HepG2 (cell line): ENCODE data around the gene CCT3. TPM values are rescaled to one million over a fixed set of nuclear protein-coding genes. Genes with fewer than 3 reads are reported as not detected.

ENCODE experiments used
- CREM ChIP-seq, 2 experiments: sonication (generic) in 1 of 2; formaldehyde crosslinking in 1 of 2; IDR thresholded peaks; 2 replicates each; pipeline versions ENCODE4 v1.4.0 to v1.6.1; 2016 to 2020; ENCODE audit warnings: antibody characterized with exemption in 1 of 2, mild to moderate bottlenecking in 1 of 2, missing genetic modification reagents in 1 of 2
- GLMP ChIP-seq: sonication (generic); formaldehyde crosslinking; IDR thresholded peaks from 2 replicates; pipeline ENCODE4 v1.9.0; 2021; ENCODE audit warnings: missing genetic modification reagents, mild to moderate bottlenecking, borderline replicate concordance
- HDAC2 ChIP-seq: sonication (generic); formaldehyde crosslinking; IDR thresholded peaks from 2 replicates; pipeline ENCODE4 v1.4.0; 2020; ENCODE audit warnings: missing genetic modification reagents
- HOXA5 ChIP-seq: sonication (generic); formaldehyde crosslinking; IDR thresholded peaks from 2 replicates; pipeline ENCODE4 v1.4.0; 2020; ENCODE audit warnings: missing genetic modification reagents
- KDM2A ChIP-seq: sonication (generic); formaldehyde crosslinking; IDR thresholded peaks from 2 replicates; pipeline ENCODE4 v1.4.0; 2020; ENCODE audit warnings: low read depth, missing genetic modification reagents, borderline replicate concordance
- KLF12 ChIP-seq: sonication (generic); formaldehyde crosslinking; IDR thresholded peaks from 2 replicates; pipeline ENCODE4 v1.4.0; 2020; ENCODE audit warnings: missing genetic modification reagents, borderline replicate concordance
- MEF2D ChIP-seq: sonication (generic); formaldehyde crosslinking; IDR thresholded peaks from 2 replicates; pipeline ENCODE4 v1.5.1; 2020; ENCODE audit warnings: mild to moderate bottlenecking, missing genetic modification reagents
- RBM39 ChIP-seq: fragments of 200-400 bp; formaldehyde crosslinking; IDR thresholded peaks from one replicate; pipeline ENCODE4 v1.6.1; 2018; ENCODE audit warnings: antibody characterized with exemption, mild to moderate bottlenecking, low read depth, low read length; ENCODE audit not compliant: poor library complexity, severe bottlenecking
- REPIN1 ChIP-seq: sonication (generic); formaldehyde crosslinking; IDR thresholded peaks from 2 replicates; pipeline ENCODE4 v1.8.0; 2022; ENCODE audit warnings: missing genetic modification reagents, low read depth, mild to moderate bottlenecking, borderline replicate concordance
- SMYD3 ChIP-seq: sonication (generic); formaldehyde crosslinking; IDR thresholded peaks from 2 replicates; pipeline ENCODE4 v1.8.1; 2023; ENCODE audit warnings: mild to moderate bottlenecking, missing genetic modification reagents
- SP5 ChIP-seq: IDR thresholded peaks from 2 replicates; pipeline ENCODE4 v1.6.1; 2016; ENCODE audit warnings: low read depth, borderline replicate concordance
- TBL1XR1 ChIP-seq: fragments of 150-350 bp; IDR thresholded peaks from 2 replicates; pipeline ENCODE4 v1.6.1; 2014; ENCODE audit warnings: borderline replicate concordance, low read length; ENCODE audit not compliant: partially characterized antibody
- ZNF225 ChIP-seq: sonication (generic); formaldehyde crosslinking; IDR thresholded peaks from 2 replicates; pipeline ENCODE4 v1.4.0; 2020; ENCODE audit warnings: mild to moderate bottlenecking, missing genetic modification reagents
- ZNF296 ChIP-seq: sonication (generic); formaldehyde crosslinking; conservative IDR thresholded peaks from 2 replicates; pipeline ENCODE4 v1.5.0; 2020; ENCODE audit warnings: mild to moderate bottlenecking, missing genetic modification reagents
- polyA plus RNA-seq, 8 experiments: library from polyadenylated mRNA; depleted of rRNA in 3 of 8; stranded (reverse) in 7 of 8; unstranded in 1 of 8; fragments of >200 nt; fragmentation: Illumina TruSeq in 4 of 8; extraction: Trizol in 4 of 8; gene quantifications; 2 replicates each; pipeline versions ENCODE4 v1.2.1 to v1.2.3, GENCODE V29; 2011 to 2016; ENCODE audit warnings: low read depth in 4 of 8, missing spikeins in 1 of 8, mixed read lengths in 1 of 8; ENCODE audit not compliant: insufficient read depth in 1 of 8
- total RNA-seq, 5 experiments: library from RNA; depleted of rRNA; stranded (reverse); fragments of >200 nt; fragmentation: Illumina TruSeq; extraction: Trizol; gene quantifications; 2 replicates each; pipeline ENCODE4 v1.2.3, GENCODE V29; 2016; ENCODE audit warnings: low read depth in 1 of 5
- TF ChIP-seq, protein P1 (sequence below): sonication (generic); formaldehyde crosslinking; IDR thresholded peaks from 2 replicates; pipeline ENCODE4 v1.8.1; 2023; ENCODE audit warnings: mild to moderate bottlenecking, moderate library complexity, missing genetic modification reagents
- TF ChIP-seq, protein P2 (sequence below): sonication (generic); formaldehyde crosslinking; IDR thresholded peaks from 2 replicates; pipeline ENCODE4 v1.4.0; 2020; ENCODE audit warnings: low read depth, mild to moderate bottlenecking, missing genetic modification reagents
- TF ChIP-seq, protein P3 (sequence below): sonication (generic); formaldehyde crosslinking; conservative IDR thresholded peaks from 2 replicates; pipeline ENCODE4 v1.8.0; 2022; ENCODE audit warnings: low read depth, missing genetic modification reagents
- TF ChIP-seq, protein P4 (sequence below): IDR thresholded peaks from 2 replicates; pipeline ENCODE4 v1.6.1; 2012; ENCODE audit warnings: inconsistent platforms
- TF ChIP-seq, protein P5 (sequence below): sonication (generic); formaldehyde crosslinking; IDR thresholded peaks from 2 replicates; pipeline ENCODE4 v1.5.1; 2020; ENCODE audit warnings: missing genetic modification reagents, mild to moderate bottlenecking, borderline replicate concordance
- TF ChIP-seq, protein P6 (sequence below): sonication (generic); formaldehyde crosslinking; IDR thresholded peaks from 2 replicates; pipeline ENCODE4 v1.8.1; 2023; ENCODE audit warnings: mild to moderate bottlenecking, missing genetic modification reagents

CCT3 gene
- total and polyA plus RNA-seq, 2 of the 13 experiments (the other 11 are each of a cell fraction or from before 2014, with no cell fraction given) = 319 to 615 TPM

DNA sequence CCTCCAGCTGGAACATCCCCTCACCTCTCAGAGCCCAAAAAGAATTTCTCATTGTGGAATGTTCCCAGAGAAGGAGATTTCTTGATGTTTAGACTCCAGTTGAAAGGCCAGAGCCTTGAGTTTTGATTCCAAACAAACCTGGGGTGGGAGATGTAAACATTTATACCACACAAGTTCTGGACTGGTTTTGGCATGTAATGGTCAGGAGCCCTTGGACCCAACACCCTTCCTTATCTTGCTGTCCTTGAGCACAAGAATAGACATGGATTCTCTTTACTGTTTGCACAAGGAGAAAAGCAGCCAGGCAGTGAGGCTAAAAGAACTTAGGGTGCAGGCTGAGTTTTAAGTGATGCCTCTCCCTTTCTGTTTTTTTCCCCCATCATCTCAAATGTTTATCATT lies 35.5 kb upstream of the CCT3 start (continued):
- TF ChIP-seq, protein P1, sequence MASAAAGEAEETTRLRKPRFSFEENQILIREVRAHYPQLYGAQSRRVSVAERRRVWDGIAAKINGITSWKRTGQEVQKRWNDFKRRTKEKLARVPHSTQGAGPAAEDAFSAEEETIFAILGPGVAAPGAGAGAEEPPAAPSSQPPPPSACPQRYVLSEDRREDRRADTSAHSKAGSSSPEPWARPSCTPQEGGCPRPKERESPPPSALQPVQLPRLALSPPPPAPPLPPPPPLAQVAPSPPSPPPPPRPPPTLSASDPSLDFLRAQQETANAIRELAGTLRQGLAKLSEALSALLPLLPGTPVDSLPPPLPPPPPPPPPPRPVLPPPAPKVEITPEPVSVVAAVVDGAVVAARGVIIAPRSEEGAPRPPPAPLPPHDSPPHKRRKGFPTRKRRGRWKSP (CRISPR knock-in tag) = no peak
- TF ChIP-seq, protein P2, sequence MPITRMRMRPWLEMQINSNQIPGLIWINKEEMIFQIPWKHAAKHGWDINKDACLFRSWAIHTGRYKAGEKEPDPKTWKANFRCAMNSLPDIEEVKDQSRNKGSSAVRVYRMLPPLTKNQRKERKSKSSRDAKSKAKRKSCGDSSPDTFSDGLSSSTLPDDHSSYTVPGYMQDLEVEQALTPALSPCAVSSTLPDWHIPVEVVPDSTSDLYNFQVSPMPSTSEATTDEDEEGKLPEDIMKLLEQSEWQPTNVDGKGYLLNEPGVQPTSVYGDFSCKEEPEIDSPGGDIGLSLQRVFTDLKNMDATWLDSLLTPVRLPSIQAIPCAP (CRISPR knock-in tag) = no peak
- TF ChIP-seq SMYD3 (no peak), HDAC2 (CRISPR knock-in tag) (0 out of 2 replicates have a peak, but pooled peaks have one; percentile 46), SP5 (0 out of 2 replicates have a peak, but pooled peaks have one; percentile 45), MEF2D (CRISPR knock-in tag) (0 out of 2 replicates have a peak, but pooled peaks have one; percentile 47), ZNF225 (CRISPR knock-in tag) (no peak), REPIN1 (CRISPR knock-in tag) (peak; percentile 37; the same call in 1 of the 2 replicates), CREM (IDR thresholded peaks at IDR 0.05) (peak; percentile 52; the same call in 1 of the 2 replicates), CREM (CRISPR knock-in tag; IDR thresholded peaks at IDR 0.05) (no peak), KDM2A (no peak), GLMP (CRISPR knock-in tag) (no peak), KLF12 (peak; percentile 51; the same call in 1 of the 2 replicates), TBL1XR1 (no peak), ZNF296 (CRISPR knock-in tag) (no peak), RBM39 (no peak), HOXA5 (CRISPR knock-in tag) (0 out of 2 replicates have a peak, but pooled peaks have one; percentile 15)
- TF ChIP-seq, protein P3, sequence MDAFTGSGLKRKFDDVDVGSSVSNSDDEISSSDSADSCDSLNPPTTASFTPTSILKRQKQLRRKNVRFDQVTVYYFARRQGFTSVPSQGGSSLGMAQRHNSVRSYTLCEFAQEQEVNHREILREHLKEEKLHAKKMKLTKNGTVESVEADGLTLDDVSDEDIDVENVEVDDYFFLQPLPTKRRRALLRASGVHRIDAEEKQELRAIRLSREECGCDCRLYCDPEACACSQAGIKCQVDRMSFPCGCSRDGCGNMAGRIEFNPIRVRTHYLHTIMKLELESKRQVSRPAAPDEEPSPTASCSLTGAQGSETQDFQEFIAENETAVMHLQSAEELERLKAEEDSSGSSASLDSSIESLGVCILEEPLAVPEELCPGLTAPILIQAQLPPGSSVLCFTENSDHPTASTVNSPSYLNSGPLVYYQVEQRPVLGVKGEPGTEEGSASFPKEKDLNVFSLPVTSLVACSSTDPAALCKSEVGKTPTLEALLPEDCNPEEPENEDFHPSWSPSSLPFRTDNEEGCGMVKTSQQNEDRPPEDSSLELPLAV (CRISPR knock-in tag) = no peak
- TF ChIP-seq, protein P4, sequence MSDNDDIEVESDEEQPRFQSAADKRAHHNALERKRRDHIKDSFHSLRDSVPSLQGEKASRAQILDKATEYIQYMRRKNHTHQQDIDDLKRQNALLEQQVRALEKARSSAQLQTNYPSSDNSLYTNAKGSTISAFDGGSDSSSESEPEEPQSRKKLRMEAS = no peak
- TF ChIP-seq, protein P5, sequence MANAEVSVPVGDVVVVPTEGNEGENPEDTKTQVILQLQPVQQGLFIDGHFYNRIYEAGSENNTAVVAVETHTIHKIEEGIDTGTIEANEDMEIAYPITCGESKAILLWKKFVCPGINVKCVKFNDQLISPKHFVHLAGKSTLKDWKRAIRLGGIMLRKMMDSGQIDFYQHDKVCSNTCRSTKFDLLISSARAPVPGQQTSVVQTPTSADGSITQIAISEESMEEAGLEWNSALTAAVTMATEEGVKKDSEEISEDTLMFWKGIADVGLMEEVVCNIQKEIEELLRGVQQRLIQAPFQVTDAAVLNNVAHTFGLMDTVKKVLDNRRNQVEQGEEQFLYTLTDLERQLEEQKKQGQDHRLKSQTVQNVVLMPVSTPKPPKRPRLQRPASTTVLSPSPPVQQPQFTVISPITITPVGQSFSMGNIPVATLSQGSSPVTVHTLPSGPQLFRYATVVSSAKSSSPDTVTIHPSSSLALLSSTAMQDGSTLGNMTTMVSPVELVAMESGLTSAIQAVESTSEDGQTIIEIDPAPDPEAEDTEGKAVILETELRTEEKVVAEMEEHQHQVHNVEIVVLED = no peak
- TF ChIP-seq, protein P6, sequence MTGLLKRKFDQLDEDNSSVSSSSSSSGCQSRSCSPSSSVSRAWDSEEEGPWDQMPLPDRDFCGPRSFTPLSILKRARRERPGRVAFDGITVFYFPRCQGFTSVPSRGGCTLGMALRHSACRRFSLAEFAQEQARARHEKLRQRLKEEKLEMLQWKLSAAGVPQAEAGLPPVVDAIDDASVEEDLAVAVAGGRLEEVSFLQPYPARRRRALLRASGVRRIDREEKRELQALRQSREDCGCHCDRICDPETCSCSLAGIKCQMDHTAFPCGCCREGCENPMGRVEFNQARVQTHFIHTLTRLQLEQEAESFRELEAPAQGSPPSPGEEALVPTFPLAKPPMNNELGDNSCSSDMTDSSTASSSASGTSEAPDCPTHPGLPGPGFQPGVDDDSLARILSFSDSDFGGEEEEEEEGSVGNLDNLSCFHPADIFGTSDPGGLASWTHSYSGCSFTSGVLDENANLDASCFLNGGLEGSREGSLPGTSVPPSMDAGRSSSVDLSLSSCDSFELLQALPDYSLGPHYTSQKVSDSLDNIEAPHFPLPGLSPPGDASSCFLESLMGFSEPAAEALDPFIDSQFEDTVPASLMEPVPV (CRISPR knock-in tag) = no peak
